Ecto neural progenitor cell (in vitro differentiated cells): ENCODE results near the gene MED14.
A peak's percentile ranks its signal among the peaks of the same experiment; 100 is the strongest.
"Not testable (repeated sequence)": the region's sequence is repeated elsewhere in the genome, so short reads cannot be mapped to it uniquely, and the experiment has no call there.

Experiments
- DNase-seq: peaks from one replicate; pipeline ENCODE4 v3.0.0-alpha.2; 2018; ENCODE audit warnings: low spot score

MED14 gene

DNA sequence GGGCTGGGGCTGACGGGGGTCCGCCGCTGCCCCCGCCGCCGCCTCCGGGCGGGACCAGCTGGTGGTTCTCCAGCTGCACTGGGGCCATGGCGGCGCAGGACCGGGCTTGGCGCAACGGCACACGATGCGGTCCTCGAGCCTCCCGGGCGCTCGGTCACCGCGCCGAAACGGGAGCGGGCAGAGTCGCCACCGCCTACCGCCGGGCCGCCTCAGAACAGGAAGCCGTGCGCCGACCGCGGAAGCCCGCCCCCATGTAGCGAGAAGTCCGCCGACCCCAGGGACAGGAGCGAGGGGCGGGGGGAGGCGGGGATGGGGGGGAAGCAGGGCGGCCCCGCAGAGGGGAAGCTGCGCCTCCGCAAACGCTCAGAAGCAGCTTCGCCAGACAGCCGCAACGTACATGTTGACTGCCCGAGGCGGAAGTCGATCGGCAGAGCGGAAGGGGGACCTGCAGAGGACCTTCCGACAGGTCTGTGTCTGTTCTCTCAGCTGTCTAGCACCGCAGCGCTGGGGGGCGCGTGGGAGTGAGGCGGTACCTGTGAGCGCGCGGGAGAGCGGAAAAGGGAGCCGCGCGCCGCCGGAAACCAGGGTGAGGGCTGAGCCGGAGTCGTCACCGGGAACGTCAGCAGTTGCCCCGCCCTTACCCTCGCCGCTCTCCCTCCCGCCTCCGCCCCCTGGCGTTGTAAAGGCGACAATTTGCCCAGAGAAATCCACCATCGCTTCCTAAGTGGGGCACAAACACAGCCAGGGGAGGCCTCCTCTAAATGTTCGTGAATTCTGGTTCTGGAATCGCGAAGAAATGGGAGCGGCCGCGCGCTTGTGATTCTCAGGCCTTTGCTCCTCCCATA is at the start of gene MED14:
Gene MED14, minus strand, starts transcription at position 218 of the 845 bp plus-strand sequence. Its CDS starts 130 bp downstream, at position 88.
- DNase-seq: peak; percentile 90

DNA sequence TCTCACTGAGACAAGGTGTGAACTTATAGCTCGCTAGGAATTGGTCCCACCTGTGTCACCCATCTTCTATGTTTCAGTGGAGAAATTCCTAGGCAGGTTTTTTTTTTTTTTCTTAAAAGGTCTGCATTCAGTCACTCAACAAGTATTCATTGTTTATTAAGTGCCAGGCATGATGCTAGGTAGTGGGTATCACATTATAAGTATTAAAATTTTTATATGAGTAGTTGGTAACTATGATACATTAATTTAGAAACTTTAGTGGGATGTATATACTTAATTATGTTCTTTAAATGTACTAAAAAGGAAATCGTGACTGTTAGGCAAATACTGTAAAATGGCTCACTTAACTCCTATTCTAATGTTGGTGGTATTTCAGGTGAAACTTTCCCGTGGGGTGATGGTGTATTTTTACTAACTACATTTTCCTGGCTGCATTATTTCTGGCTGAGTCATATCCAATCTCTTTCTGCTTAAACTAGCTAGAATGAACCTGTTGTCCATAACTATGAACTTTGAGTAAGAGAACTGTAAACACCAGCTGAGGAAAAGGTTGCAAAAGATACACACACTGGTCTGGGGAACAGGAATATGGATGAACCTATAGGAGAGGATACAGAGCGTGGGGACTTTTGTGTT is 49.3 kb upstream of the MED14 start:
- DNase-seq: no peak

DNA sequence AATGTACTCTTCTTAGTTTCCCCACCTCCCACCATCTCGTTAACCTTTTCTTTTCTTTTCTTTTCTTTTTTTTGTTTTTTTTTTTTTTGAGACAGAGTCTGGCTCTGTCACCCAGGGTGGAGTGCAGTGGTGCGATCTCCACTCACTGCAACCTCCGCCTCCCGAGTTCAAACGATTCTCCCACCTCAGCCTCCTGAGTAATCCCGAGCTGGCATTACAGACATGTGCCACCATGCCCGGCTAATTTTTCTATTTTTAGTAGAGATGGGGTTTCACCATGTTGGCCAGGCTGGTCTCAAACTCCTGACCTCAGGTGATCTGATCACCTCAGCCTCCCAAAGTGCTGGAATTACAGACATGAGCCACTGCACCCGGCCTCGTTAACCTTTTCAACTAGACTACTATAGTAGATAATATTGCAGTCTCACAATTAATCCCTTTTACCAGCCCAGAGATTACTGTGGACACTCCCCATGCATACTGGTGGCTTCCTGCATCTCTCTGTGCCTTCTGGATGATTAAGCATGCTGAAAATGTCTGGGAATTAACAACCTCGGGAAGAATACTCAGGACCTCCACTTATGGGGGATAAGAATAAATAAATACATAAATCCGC is 47.4 kb upstream of the MED14 start:
- not testable (repeated sequence) for DNase-seq

DNA sequence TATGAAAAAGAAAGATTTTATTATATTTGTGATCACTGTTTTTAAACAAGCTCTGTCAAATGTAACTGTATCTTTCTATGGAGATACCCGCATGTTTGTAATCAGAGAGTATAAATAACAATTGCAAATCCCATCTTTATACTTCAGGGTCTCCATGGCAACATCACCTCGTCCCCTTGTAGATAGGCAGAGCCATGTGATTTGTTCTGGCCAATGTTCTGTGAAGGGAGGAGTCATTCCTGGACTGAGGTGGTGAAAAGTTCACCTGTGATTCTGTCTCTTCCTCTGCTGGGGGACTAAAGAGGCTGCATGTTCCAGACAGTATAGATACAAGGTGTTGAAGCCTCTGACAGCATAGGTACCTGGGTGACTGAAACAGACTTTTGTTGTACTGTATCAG is 45.6 kb upstream of the MED14 start:
- no peak for DNase-seq

DNA sequence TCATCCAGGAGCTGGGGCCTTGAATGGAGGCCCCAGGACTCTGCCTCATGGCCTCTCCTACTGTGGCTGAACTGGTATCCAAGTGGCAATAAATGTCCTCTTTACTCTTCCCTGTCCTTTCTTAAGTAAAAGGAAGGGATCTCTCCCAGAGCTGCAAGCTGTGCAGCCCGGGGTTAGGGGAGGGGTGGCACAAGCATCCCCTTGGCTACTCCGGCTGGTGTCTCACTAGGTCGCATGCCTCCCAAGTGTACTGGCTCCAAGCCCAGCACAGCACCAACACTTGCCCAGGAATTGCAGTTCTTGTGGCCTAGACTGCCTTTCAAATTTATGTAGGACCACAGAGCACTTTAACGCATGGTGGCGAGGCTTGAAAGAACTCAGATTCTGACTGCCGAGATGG is 44.7 kb upstream of the MED14 start:
- no peak for DNase-seq

GRCh38 chrX:40778861-40779575 is 43.7 kb upstream of the MED14 start:
- DNase-seq: no peak

- DNase-seq: no peak
Measured at GRCh38 chrX:40773809-40774208, 38.5 kb upstream of the MED14 start.

- DNase-seq: no peak
Measured at GRCh38 chrX:40773188-40773587, 37.8 kb upstream of the MED14 start.

GRCh38 chrX:40772290-40772689 is 36.9 kb upstream of the MED14 start:
- DNase-seq: no peak

DNA sequence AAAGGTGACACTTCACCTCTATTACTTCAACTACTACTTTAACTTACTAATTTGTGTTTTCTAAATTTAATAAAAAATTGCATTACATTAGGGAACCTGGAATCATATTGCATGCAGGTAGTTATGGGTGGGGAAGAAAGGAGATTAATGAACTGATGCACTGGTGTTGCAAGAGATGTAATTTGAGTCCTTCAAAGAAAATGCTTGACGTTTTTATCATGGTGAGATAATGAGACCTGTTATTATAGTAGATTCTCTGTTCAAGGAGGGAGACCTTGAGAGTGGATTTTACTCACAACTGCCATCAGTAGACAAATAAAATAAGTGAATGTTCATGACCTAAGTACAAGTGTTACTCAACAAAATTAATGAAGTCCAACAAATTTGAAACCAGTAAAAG is 26.4 kb upstream of the MED14 start:
- DNase-seq: no peak

- DNase-seq: no peak
Measured at GRCh38 chrX:40759374-40759773, 24.0 kb upstream of the MED14 start.

GRCh38 chrX:40757058-40757457 is 21.7 kb upstream of the MED14 start:
- no peak for DNase-seq

DNA sequence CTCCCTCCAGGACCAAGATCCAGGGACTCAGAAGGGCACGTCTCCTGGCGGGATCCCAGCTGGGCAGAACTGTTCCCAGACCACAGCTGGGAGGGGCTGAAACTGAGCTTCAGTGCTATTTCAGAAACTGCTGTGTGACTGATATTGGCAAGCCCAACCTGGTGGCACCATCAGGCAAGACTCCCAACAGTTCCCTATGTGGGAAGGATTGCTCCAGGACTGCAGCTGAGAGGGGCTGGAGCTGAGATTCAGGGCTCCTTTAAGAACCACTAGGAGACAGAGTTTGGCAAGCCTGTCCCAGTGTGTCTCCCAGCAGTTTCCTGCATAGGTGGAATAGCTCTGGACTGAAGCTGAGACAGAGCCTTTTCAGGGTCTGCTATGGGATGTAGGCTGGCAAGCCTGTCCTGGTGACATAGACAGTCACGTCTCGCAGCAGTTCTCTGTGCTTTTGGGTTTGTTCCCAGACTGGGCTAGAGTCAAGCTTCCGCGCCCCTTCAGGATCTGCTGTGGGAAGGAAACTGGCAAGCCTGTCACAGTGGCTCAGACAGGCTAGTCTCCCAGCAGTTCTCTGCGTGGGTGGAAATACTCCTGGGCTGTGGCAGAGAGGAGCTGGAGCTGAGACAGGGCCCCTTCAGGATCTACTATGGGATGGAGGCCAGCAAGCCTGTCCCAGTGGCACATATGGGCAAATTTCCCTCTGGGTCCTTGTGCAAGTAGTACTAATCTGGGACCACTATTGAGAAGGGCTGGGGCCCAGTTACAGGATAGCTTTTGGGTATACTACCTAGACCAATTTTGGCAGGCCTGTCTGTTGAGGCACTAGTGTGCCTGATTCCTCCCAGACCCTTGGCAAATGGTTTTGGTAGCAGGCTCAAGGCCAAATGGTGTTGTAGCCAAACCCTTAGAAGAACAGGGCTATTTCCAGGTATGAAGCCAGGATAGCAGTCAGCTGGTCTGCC is 20.2 kb upstream of the MED14 start:
- DNase-seq: no peak

- DNase-seq: no peak
Measured at GRCh38 chrX:40749681-40750494, 14.5 kb upstream of the MED14 start.

GRCh38 chrX:40748977-40749376 is 13.6 kb upstream of the MED14 start:
- no peak for DNase-seq

GRCh38 chrX:40746521-40746920 is 11.2 kb upstream of the MED14 start:
- no peak for DNase-seq

- DNase-seq: no peak
Measured at GRCh38 chrX:40736170-40736505, 796 bp upstream of the MED14 start.

DNA sequence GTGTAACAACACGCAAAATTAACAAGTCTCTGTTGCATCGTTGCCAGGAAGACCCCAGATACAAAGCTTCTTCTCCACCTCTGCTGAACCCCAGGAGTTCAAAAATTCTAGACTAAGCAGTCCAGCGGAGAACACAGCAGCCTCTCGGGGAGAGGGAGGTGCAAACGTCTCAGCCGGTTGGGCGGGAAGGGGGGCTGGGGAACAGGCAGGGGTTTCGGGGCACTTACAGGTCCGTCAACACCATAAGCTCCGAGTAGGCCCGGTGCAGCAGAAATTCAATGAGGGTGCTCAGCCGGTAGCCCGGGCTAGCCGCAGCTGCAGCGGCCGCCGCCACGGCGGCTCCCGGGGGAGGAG is 394 bp downstream of the MED14 start:
- no peak for DNase-seq

- no peak for DNase-seq
Measured at GRCh38 chrX:40733706-40734105, 1.6 kb downstream of the MED14 start.

GRCh38 chrX:40732499-40732898 is 2.8 kb downstream of the MED14 start:
- DNase-seq: not testable (repeated sequence)
